NCI-H1092 treated with DMSO at 0.1 percent for 48 hours (cell line): ENCODE measurements around the gene FCN3.
"Not testable (repeated sequence)": the region's sequence is repeated elsewhere in the genome, so short reads cannot be mapped to it uniquely, and the experiment has no call there.

ENCODE experiments used
- DNase-seq: peaks from one replicate; lab custom pipeline; 2025; lab: John Stamatoyannopoulos, UW

Gene FCN3

GRCh38 chr1:27399251-27400025 lies 24.8 kb upstream of the FCN3 start:
- no peak for DNase-seq

GRCh38 chr1:27398405-27399149 lies 24.0 kb upstream of the FCN3 start:
- DNase-seq = no peak

GRCh38 chr1:27397749-27398148 lies 23.1 kb upstream of the FCN3 start:
- DNase-seq = no peak

GRCh38 chr1:27397110-27397509 lies 22.5 kb upstream of the FCN3 start:
- DNase-seq = no peak

GRCh38 chr1:27395441-27396195 lies 21.0 kb upstream of the FCN3 start:
- peak; percentile 61 for DNase-seq

GRCh38 chr1:27394925-27395324 lies 20.3 kb upstream of the FCN3 start:
- no peak for DNase-seq

- DNase-seq = no peak
These were observed 19.6 kb upstream of the FCN3 start for GRCh38 chr1:27394282-27394658.

- no peak for DNase-seq
These were observed 19.1 kb upstream of the FCN3 start for GRCh38 chr1:27393641-27394281.

GRCh38 chr1:27392778-27393635 lies 18.4 kb upstream of the FCN3 start:
- no peak for DNase-seq

- DNase-seq = peak; percentile 94
These were observed 17.6 kb upstream of the FCN3 start, which contains the start of gene GPR3 for GRCh38 chr1:27392096-27392777. GPR3 (plus strand) TSS chr1:27392622; CDS start chr1:27393799, 1,177 bp downstream.

GRCh38 chr1:27391511-27392095 lies 17.0 kb upstream of the FCN3 start:
- DNase-seq = peak; percentile 64

GRCh38 chr1:27388337-27389005 lies 13.8 kb upstream of the FCN3 start:
- peak; percentile 62 for DNase-seq

GRCh38 chr1:27384797-27385196 lies 10.2 kb upstream of the FCN3 start:
- not testable (repeated sequence) for DNase-seq

- DNase-seq = no peak
These were observed 9.0 kb upstream of the FCN3 start for GRCh38 chr1:27383661-27384060.

GRCh38 chr1:27383039-27383605 lies 8.5 kb upstream of the FCN3 start, which contains the start of gene CD164L2:
CD164L2 (minus strand) TSS chr1:27383333; CDS start chr1:27383239, 94 bp downstream.
- no peak for DNase-seq

- no peak for DNase-seq
These were observed 7.5 kb upstream of the FCN3 start for GRCh38 chr1:27381969-27382762.

GRCh38 chr1:27380766-27381733 lies 6.4 kb upstream of the FCN3 start:
- no peak for DNase-seq
